NCI-H2081 treated with DMSO at 0.1 percent for 48 hours (cell line): Measurements from ENCODE around the gene ZSCAN32.

Experiments
- DNase-seq: peaks from one replicate; lab custom pipeline; 2025; lab: John Stamatoyannopoulos, UW

ZSCAN32 gene

DNA sequence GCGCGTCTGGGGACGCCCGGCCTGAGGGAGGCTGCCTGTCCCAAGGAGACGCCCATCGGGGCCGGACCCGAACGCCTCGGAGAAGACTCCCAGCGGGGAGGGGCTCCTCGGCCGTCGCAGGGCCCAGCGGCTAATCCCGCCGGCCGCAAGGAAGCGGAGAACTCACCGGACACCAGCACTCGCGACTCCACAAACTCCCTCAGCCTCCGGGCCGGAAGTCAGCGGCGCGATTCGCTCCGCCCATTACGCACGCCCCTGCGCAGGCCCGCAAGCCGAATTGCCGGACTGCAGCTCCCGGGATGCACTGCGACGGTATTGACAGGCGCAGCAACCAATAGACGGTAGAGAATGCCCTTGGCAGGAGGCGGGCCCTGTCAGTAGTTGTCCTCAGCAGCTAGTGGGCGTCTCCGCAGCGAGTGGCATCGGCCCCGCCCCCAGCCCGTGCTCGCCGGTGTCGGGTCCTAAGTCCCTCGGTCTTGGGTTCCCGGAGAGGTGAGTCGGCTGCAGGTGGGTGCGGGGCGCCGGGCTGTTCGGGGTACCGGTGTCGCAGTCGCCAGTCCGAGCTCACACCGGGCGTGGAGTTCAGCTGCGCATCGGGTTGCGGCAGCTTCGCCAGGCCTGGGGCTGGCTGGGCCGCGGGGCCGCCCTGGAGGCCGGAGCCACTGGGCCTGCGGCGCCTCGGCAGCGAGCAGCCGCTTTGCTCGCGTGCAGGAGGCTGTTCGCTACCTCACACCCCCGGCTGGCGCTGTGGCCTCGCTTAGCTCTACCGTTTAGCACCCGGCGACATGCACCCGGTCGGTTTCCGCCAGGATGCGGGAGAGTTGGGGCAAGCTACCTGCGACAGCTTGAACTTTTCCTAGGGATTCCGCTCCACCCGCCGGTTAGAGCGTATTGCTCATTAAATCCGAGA is at the start of gene ZSCAN32, which contains the start of gene ZNF174:
Gene ZSCAN32 (minus strand): TSS at position 226 of the 910 bp plus-strand sequence. CDS start 3,447 bp downstream, outside the sequence.
Gene ZNF174 (plus strand): TSS at position 437 of the 910 bp plus-strand sequence. CDS start 790 bp downstream, outside the sequence.
- DNase-seq = peak; percentile 92

DNA sequence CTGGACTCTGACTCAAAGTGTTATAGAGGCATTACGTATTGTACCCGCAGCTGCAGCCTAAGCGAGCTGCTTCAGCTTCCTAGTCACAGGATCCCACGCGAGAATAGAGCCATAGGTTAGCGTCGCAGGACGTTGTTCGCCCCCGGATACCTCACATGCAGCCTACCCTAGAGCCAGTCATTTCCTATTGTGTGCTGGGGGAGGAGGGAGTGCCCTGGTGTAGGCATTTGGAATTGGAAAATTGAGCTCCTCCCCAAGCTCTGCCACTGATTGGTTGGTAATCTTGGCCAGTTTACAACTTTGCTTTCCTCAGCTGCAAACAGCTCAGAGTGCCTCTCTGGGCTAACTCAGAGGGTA is 43.2 kb upstream of the ZSCAN32 start:
- peak; percentile 5 for DNase-seq

DNA sequence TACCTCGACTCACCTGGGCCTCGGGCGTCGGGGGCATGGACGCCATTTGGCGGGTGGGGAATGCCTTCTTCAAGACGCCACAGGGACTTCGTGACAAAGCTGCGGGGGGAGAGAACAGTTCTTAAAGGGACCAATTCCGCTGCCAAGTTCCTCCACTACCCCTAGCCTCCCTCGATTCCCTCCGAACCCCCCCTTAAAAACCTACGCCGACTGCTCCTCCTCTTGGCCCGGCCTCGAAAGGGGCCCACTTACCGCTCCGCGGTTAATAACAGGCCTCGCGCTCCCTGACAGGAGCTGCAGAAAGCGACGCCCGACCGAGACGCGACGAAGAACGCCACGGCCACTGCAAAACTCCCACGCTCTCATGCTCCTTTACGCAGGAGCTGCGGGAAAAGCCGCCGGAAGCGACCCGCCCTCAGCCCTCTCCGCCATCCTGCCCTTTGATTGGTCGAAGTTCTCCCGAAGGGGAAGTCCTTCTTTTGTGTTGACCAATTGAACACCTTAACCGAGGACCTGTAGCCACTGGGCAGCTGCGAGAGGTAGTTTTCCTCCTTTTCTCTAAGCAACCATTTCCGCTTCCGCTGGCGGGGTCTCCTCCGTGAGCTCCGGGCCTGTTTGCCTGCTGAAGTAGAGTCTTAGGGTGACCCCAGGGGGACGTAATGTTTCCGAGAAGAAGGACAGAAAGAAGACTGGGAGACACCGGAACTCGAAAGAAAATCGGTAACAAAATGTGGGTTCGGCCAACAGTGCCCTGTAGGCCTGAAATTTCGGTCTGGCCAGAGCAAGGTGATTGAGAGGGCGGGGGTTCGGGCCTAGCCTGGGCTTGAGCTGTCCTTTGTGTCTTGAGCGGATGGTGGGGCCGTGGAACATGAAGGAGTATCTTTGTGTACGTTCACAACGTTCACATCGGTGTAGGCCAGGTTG is 42.6 kb upstream of the ZSCAN32 start, which contains the start of the genes NAA60 and ZNF597:
Gene NAA60 (plus strand): TSS at position 573 of the 924 bp plus-strand sequence. CDS start 32,548 bp downstream, outside the sequence.
Gene ZNF597 (minus strand): TSS at position 397 of the 924 bp plus-strand sequence. CDS start 351 bp downstream, at position 46.
- DNase-seq = peak; percentile 88

DNA sequence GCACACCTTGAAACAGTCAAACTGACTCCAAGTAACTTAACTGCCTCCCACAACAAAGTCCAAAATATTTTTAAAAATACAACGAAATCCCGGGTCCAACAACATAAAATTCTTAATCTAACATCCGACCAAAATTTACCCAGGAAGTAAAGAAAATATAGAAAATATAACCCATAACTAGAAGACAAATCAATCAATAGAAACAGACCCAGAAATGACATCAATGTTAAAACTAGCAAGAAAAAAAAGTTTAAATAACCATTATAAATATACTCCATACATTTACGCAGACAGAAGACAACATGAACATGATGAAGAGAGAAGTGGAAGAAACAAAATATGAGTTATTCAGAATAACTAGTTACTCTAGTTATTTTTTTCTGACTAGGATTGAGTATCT is 38.8 kb upstream of the ZSCAN32 start:
- DNase-seq = no peak

DNA sequence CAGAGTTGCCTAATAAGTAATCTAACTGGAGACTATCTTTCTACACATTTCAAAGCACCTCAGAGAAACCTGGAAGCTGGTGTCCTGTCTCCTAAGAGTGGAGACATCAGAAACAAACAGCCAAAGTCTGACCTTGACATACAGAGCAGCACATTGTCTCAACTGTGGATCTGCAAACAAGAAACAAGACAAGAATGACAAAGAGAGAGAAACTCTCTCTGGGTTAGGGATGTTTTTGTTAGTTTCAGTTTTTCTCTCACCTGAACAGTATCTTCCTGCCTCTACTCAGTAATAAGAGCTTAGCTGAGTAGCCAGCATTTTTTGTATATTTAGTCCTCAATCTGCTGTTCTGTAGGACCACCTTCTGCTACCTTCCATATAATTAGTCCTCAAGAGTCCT is 33.6 kb upstream of the ZSCAN32 start:
- DNase-seq = no peak

DNA sequence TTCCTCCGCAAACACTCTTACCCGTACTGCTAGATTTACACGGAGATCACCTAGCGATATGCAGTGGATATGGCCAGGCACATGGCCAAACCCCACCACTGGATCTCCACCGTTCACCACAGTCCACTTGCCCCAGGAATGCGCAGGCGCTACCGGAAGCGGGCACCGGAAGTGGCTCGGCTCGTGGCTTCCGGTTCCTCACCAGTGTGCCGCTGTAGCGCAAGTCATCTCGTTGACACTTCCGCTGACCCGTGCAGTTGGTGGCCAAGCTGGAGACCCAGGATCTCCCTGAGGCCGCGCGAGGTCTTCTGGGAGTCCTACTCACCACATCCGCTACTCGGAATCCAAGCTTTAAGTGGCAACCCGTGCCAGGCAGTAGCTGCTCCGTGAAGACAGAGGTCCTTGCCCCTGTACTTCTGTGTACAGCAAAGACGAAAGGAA is 31.0 kb upstream of the ZSCAN32 start:
- no peak for DNase-seq

DNA sequence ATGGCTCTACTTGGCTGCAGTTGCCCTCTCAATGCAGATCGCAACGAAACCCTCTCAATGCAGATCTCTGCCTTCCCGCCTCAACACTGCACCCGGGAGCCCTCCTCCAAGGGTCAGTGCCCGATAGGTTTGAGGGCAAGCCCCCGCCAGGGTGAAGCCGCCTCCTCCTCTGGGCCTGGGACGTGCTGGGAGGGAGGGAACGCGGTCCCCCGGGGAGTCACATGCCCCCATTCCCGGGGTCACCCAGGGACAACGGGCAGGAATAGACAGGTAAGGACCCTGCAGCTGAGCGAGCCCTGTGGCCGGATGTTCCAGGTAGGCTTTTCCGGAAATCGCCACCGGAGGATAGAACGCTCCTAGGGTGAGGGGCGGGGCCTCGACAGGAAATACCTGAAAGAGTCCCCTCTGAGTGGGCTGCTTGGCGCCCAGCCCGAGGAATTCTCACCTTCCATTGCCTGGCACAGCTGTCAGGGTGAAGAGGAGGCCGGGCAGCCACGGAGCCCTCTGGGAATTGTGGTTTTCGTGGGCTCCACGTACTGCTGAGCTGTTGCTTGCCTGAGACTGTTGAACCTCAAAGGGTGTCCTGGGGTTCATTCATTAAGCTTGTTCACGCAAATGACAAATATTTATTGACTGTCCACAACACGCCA is 13.1 kb upstream of the ZSCAN32 start:
- DNase-seq = no peak

DNA sequence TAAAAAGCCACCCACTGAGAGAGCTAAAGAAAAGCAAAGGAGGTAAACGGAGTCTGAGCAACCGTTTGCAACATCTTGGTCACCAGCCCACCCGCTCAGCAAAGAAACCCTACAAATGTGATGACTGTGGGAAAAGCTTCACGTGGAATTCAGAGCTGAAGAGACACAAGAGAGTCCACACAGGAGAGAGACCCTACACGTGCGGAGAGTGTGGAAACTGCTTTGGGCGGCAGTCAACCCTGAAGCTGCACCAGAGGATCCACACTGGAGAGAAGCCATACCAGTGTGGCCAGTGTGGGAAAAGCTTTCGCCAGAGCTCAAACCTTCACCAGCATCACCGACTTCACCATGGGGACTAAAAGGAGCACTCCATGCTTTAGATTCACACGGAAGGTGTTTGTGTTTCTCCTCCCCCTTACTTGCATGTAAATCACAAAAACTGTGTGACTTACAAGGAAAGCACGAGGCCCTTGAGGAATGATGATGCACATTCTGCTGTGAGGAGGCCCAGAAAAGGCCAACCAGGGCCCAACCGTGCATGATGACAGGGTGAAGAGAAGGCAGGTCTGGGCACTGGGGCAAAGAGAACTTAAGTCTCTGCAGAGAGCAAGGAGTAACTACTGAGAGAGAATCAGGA is 7.9 kb upstream of the ZSCAN32 start:
- DNase-seq = no peak

DNA sequence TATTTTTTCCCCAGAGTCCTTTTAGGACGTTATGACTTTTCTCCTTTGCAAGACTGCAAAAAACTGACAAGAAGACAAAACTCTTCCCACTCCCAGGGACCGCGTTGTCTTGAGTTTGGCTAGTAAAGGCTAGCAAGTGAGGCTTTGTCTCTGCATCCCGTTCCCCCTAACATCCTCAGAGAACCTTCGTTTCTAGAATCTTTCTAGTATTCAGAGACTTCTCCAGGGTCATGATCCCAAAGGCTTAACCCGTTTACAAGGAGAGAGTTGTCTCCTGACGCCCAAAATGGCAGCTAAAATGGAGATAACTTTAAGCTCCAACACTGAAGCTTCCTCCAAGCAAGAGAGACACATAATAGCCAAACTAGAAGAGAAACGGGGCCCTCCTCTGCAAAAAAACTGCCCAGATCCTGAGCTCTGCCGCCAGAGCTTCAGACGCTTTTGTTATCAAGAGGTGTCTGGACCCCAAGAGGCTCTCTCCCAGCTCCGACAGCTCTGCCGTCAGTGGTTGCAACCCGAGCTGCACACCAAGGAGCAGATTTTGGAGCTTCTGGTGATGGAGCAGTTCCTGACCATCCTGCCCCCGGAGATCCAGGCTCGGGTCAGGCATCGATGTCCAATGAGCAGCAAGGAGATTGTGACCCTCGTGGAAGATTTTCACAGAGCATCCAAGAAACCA is 1.1 kb upstream of the ZSCAN32 start:
- DNase-seq = no peak

DNA sequence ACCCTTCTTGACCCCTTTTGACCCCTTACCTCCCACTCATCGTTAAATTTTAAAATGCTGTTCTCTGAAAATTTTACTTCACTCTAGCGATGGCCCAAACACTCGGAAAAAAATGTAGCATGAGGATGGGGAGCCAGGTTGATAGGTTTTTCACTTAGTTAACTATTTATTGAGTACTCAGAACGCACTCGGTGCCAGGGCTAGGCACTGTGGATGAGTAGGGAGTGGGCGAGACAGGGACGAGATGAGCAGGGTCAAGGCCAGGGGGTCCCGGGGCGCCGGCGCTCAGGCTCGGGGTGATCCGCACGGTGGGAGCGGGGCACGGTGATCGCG is 392 bp downstream of the ZSCAN32 start:
- DNase-seq = no peak

DNA sequence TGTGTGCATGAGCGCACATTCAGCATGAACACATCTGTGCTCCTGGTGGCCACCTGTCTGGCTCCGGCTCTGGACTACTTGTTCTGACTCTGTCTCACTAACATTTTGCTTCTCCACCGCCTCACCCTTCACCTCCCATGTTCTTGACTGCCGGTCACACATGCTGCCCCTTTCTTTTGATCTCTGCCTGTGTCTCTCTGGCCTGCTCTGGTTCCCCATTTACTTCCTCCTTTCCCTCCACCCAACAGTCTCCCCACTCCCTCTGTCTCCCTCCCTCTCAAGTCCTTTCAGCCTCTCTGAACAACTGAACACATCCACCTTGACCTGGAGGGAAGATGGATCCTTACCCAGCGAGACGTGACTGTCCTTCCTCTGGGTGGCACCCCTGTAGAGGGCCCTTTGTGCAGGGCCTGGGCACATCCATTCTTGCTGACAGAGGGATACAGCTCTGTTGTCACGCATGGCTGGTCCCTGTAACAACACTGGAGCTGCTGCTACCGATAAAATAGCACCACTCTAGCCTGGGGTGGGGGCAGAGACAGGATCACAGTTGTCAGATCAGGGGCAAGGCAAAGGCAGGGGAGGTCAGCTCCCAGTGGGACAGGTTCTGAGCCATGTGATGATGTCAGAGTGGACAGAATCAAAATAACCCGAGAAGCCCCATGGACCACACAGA is 11.0 kb downstream of the ZSCAN32 start:
- no peak for DNase-seq

DNA sequence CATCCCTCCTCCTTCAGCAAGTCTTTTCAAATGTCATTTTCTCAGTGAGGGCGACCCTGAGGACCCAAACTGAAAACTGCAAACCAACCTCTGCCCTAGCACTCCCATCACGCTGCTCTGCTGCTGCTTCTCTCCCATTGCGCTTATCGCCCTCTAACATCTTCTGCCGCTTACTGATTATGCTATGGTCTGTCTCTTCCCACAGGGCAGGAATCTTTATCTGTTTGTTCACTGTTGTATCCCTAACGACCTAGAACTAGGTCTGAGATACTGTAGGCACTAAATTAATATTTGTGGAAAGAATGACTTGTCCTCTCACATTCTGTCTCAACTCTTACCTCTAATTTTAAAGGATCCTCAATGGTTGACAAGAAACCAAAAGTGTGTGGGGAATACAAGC is 12.5 kb downstream of the ZSCAN32 start:
- DNase-seq = no peak

DNA sequence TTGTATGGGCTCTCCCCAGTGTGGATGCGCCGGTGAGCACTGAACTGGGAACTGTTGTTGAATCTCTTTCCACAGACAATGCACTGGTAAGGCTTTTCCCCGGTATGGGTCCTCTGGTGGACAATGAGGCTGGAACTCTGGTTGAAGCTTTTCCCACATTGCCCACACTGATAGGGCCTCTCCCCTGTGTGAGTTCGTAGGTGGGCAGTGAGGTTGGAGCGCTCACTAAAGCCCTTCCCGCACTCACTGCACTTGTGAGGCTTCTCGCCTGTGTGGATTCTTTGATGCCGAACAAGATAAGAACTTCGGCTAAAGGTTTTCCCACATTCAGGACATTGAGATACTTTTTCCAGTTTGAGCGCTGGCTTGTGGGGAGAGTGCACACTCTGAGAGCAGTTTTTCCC is 17.8 kb downstream of the ZSCAN32 start:
- no peak for DNase-seq

DNA sequence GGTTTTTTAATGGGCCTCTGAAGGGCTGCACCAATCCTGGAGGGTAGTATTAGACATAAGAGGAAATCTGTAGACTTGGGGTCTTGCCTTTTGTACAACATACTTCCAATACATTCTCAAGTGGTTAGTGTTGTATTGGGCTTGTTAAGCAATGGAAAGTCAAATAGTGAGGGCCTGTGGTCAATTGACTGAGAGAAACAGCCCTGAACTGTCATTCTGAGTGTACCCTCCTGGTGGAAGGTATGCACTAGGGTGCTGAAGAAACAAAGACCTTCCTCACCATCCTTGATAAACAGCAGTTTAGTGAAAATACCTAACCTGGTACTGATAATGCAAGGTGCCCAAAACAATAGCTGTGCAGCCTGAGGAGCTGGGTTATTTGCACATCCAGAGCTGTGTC is 22.9 kb downstream of the ZSCAN32 start:
- no peak for DNase-seq

DNA sequence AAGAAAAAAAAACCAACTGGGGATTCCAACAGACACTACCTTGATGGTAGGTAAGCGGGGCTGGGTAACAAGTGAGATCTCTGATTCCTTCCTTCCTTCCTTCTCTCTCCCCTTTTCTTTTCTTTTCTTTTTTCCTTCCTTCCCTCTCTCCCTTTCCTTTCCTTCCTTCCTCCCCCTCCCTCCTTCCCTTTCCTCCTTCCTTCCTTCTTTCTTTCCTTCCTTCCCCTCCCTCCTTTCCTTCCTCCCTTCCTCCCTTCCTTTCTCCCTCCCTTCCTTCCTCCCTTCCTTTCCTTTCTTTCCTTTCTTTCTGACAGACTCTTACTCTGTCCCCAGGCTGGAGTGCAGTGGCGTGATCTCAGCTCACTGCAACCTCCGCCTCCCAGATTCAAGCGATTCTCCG is 25.1 kb downstream of the ZSCAN32 start:
- no peak for DNase-seq

DNA sequence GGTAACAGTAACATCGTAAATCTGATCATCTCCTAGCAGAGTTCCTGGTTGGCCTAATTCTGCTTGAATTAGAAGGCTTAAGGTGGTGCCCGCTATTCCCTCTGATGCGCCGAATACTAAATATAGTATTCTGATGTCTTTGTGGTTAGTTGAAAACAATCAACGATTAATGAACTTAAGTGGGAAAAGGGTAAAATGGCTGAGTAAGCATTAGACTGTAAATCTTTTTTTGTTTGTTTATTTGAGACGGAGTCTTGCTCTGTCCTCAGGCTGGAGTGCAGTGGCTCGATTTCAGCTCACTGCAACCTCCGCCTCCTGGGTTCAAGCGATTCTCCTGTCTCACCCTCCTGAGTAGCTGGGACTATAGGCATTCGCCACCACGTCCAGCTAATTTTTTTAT is 31.7 kb downstream of the ZSCAN32 start:
- no peak for DNase-seq

DNA sequence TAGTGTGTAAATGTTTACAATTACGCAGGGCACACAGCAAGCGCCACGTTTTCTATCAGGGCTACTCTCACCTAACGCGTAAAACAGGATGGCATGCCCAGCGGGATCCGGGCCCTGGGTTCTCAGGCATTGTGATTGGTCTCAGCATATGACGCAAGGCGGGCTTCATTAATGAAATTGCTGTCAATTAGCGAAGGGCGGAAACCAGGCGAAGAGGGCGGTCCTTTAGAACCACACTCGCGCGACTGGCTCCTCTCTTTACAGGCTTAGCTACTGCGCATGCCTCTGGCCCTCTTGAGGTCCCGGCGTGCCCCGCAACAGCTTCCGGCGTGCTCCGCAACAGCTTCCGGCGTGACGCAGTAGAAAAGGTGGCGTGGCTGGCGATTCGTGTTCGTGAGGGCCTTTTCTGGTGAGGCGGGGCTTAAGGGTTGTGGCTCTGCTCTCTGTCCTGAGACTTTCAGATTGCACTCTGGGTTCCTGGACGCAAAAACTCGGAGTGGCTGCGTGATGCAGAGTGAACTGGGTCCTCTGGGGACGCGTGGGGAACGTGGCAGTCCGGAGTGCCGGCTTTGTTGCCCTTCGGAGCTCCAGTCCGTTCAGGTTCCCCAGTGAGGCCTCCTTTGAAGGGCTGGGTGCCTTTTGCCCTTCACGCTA is 35.9 kb downstream of the ZSCAN32 start:
- DNase-seq = peak; percentile 97

DNA sequence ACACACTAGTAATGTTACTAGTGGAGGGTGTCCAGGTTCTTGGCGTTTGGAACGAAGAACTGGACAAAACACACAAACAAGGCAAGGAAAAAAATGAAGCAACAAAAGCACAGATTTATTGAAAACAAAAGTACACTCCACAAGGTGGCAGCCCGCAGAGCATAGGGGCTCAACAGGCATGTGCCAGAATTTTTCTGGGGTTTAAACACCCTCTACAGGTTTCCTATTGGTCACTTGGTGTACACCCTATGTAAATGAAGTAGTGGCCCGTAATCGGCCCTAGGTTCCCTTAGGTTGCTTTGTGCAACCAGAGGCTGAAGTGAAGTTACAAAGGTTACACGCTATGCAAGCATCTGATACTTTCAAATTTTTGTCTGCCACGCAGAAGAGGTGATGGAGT is 37.0 kb downstream of the ZSCAN32 start:
- DNase-seq = no peak

DNA sequence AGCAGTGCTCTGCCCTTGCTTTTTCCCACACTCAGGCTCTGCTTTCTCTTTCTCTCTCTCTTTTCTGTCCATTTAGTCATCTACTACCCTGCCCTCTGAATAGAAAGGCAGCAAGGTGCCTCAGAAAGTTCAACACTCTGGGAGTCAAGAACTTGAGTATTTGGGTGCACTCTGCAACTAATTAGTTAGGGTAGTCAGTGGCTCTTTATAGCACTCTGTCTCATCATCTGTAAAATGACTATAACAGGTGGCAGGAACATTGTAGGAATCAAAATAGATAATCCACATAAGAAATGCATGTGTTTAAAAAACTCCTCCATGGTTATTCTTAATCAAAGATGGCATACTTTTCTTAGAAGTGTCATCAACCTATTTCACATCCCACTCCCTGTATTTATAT is 37.9 kb downstream of the ZSCAN32 start:
- no peak for DNase-seq

DNA sequence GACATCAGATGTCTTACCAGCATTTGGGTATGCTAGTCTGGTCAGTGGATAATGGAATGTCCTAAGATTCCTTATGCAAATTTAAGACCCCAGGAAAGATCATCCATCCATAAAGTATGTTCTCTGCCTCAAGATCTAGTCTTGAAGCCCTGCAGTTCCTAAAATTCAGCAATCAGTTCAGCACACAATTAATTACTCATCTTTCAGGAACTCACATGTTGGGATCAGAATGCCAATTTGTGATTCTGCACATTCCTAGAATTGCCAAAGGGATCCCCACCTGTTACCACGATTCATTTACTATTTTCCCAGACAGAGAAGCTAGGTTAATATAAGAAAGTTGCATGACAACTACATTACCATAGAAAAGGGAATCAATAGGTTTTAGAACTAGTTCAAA is 41.9 kb downstream of the ZSCAN32 start:
- DNase-seq = no peak
